HuH-7 (cell line): Measurements from ENCODE around the gene SLC7A5.
"Not testable (repeated sequence)": the region's sequence is repeated elsewhere in the genome, so short reads cannot be mapped to it uniquely, and the experiment has no call there.

Source experiments
- DNase-seq: peaks from one replicate; pipeline ENCODE4 v3.0.0; 2011; ENCODE audit warnings: low spot score

SLC7A5 gene

DNA sequence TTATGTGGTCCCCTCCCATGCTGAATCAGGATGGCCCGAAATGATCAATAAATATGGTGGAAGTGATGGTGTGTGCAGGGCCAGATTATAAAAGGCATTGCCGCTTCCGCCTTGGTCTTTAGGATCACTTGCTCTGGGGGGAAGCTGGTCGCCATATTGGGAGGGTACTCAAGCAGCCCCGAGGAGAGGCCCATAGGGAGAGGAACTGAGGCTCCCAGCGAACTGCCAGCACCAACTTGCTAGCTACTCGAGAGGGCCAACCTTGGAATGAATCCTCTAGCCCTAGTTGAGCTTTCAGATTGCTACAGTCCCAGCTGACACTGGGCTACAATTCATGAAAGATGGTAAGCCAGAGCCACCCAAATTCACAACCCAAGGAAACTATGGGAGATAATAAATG, 19.0 kb upstream of the SLC7A5 start:
- not testable (repeated sequence) for DNase-seq

GRCh38 chr16:87887931-87888330, 18.6 kb upstream of the SLC7A5 start:
- not testable (repeated sequence) for DNase-seq

- DNase-seq: not testable (repeated sequence)
Measured at GRCh38 chr16:87885371-87885967, 16.2 kb upstream of the SLC7A5 start.

GRCh38 chr16:87882436-87883019, 13.2 kb upstream of the SLC7A5 start:
- no peak for DNase-seq

DNA sequence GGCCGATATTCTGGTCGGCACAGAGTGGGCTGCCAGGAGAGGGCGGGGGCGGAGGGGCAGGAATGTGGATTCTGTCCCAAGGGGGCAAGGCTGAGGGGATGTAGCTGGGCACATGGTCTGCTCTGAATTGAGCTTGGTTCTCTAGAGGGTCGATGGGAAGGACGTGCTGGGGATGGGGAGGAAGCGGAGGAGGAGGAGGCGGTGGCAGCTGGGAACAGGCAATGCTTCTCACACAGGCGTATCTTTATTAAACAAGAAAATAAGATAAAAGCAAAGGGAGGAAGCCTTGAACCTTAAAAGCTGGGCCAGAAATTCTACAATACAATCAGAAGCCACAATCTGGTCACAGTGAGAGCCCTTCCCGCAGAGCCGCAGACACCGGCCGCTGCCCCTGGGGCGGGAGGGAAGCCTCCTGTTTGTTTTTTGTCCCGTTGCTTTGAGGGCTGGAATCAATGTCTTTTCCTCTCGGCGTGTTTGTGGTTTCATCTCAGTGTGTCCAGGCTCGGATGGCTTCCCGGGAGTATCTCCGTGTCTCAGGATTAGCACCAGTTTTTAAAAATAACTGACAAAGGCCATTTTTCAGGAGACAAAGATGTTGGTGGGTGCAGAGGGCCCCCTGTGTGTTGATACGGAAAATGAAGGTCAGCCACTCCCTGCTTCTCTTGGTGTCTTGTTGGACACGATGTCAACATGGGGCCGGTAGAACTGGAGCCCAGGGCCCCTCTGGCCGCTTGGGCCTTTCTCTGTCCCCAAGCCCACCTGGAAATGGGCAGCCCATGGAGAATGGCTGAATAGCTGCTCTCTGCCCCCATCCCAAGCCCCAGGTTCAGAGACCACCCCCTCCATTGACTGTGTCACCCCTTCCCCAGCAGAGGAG, 12.3 kb upstream of the SLC7A5 start:
- no peak for DNase-seq

GRCh38 chr16:87880117-87880696, 10.9 kb upstream of the SLC7A5 start:
- DNase-seq: no peak

DNA sequence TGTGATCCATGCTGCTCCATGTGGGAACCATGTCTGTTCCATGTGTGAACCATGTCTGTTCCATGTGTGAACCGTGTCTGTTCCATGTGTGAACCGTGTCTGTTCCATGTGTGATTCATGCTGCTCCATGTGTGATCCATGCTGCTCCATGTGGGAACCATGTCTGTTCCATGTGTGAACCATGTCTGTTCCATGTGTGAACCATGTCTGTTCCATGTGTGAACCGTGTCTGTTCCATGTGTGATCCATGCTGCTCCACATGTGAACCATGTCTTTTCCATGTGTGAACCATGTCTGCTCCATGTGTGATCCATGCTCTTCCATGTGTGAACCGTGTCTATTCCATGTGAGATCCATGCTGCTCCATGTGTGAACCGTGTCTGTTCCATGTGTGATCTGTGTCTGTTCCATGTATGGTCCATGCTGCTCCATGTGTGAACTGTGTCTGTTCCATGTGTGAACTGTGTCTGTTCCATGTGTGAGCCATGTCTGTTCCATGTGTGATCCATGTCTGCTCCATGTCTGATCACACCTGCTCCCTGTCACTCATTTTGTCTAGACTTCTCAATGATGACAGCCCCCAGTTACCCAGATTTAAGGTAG, 10.2 kb upstream of the SLC7A5 start:
- not testable (repeated sequence) for DNase-seq

- DNase-seq: no peak
Measured at GRCh38 chr16:87878704-87879103, 9.4 kb upstream of the SLC7A5 start.

DNA sequence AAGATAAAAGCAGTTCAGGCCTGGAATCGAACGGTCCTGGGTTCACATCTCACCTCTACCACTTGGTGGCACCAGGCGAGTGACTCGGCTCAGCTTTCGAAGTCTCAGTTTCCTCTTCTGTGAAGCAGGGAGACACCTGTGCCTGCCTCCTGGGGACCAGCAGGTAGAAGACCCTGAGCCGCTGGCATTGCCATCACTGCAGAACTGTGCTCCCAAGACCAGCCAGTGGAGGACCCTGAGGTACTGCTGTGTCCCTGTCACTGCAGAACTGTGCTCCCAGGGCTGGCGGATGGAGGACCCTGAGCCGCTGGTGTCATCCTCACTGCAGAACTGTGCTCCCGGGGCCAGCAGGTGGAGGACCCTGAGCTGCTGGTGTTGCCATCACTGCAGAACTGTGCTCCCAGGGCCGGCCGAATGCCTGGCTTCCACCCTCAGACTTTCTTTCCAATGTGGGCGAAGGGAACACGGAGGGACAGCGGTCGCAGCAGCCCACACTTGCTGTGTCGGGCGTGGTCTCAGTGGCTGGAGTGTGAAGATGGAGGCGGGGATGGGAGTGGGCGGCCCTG, 8.7 kb upstream of the SLC7A5 start:
- DNase-seq: no peak

- DNase-seq: no peak
Measured at GRCh38 chr16:87874639-87875427, 5.5 kb upstream of the SLC7A5 start.

- peak; percentile 70 for DNase-seq
Measured at GRCh38 chr16:87870418-87871291, 1.3 kb upstream of the SLC7A5 start.

- not testable (repeated sequence) for DNase-seq
Measured at GRCh38 chr16:87869879-87870417, 641 bp upstream of the SLC7A5 start.

DNA sequence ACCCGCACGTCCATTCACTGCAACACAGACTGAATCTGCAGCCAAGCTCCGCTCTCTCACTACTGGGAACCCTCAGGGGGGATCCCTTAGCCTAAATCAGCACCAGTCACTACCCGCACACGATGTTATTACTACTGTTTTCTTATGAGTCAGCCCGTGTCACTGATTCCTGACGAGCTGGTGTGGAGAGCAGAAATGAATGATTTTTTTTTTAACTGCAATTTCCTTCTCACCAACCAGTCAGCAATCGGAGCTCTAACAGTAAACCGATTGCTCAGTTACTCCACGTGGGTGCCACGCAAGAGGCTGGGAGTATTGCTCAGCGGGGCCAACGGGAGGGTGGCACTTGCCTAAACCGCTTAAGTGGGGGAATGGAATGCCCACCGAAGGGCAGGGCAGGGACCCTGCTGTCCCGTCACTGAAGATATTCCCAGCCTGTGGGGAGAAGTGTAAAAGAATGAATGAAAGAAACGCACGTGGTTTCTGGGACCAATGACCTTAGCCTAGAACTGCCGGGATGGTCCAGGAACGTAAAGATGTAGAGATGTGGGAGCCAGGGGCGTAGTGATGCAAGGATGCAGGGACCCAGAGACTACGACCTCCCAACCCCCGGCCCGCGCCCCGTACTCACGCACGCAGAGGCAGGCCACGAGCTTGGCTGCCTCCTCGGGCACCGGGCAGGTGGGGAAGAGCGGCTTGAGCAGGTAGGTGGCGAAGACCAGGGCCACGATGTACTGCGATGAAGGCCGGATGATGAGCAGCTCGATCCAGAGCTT, 865 bp downstream of the SLC7A5 start:
- DNase-seq: not testable (repeated sequence)

DNA sequence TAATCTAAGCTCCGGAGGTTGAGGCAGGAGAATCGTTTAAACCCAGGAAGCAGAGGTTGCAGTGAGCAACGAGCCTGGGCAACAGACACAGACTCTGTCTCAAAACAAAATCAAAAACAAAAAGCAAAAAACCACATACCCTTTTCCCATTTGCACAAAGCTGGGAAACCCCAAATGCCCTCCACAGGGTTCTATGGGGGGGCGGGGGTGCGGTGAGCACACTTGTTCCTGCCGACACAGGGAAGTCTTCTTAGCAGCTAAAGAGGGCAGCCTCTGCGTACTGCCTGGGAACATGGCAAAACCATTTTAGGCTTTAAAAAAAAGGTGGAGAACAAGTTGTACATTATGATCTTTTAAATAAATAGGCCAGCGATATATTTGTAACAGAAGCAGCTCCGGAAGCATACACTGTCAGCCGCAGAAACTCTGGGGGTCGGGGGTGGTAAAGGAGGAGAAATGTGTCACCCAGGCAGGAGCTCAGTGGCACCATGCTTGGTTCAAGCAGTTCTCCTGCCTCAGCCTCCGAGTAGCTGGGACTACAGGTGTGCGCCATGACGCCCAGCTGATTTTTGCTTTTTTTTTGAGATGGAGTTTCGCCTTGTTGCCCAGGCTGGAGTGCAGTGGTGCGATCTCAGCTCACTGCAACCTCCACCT, 3.3 kb downstream of the SLC7A5 start:
- not testable (repeated sequence) for DNase-seq

- DNase-seq: no peak
Measured at GRCh38 chr16:87864331-87864989, 4.8 kb downstream of the SLC7A5 start.

DNA sequence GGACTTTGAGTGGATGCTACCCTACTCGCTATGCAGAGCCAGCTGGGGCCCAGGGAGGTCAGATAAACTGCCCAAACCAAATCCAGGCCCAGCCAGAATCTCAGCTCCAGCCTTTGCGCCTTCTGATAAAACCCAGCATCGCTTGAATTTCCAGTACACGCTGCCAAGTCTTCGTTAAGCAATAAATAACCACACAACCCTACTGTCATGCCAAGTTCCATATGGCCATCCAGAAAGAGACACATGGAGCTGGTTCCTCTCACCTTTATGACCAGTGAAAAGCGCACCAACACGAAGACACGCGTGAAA, 6.0 kb downstream of the SLC7A5 start:
- not testable (repeated sequence) for DNase-seq

DNA sequence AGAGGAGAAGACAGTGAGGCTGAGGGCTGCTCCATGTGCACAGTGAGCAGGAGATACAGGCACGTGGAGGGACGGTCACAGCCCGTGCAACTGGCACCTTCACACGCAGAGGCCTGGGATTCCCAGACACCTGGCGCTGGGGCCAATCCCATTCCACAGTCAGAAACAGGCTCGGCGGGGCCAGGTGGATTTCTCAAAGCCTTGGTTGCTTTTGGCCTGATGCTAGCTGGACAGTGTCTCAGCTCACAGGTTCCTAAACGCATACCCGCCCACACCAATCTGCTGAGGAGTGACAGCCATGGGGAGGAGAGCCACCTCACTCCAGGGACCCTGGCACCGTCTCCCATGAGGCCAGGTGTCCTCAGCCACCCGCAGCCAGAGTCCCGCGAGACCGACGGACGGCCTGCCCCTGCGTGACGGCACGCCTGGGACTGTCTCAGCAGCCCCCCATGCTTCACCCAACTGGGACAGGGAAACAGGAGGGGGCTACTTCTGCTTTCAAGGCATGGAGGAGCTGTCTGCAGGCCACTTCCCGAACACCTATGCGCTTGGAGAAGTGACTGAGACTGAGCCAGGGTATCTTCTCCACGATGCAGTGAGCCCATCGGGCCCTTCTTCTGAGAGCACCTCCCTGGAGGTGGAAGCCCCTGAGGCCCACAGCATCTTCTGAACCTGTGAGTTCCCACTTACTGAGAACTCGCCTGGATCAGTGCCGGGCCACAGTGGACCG, 6.5 kb downstream of the SLC7A5 start:
- DNase-seq: not testable (repeated sequence)
